ENCODE measurements around the gene PRSS2. TPM values are rescaled to one million over a fixed set of nuclear protein-coding genes. Genes with fewer than 3 reads are reported as not detected.

Gene PRSS2
- total and polyA plus RNA-seq, 2 donors (not counting 1 experiment from before 2014, with no cell fraction given) = not detected

GRCh38 chr7:142805350-142806021, 34.7 kb downstream of the PRSS2 start:
- H3K9ac ChIP-seq (ENCODE audit: insufficient read depth, low read length) = no peak overlapping the region
- H3K4me1 ChIP-seq (ENCODE audit: control insufficient read depth, extremely low read depth, insufficient read depth, low read length) = no peaks in the 10 kb centered on the region
- no peak overlapping the region for H3K4me3 ChIP-seq (replicated peaks in 1 of 4; ENCODE audit: control extremely low read depth in 1 of 4, insufficient read depth in 1 of 4, low read depth in 3 of 4, low read length in 4 of 4)
- no peaks in the 10 kb centered on the region for H3K36me3 ChIP-seq (ENCODE audit: control insufficient read depth, insufficient read depth, low read length)
- H2AFZ ChIP-seq (ENCODE audit: low read length) = no peak overlapping the region
- no peaks in the 10 kb centered on the region for H4K20me1 ChIP-seq (ENCODE audit: control insufficient read depth, extremely low read depth, insufficient read depth, low read length)
- TF ChIP-seq EZH2 (IDR thresholded peaks at IDR 0.05; ENCODE audit: low read length, missing control alignments) (no peak), CTCF (conservative IDR thresholded peaks at IDR 0.05 in 1 of 2, IDR thresholded peaks at IDR 0.05 in 1 of 2; ENCODE audit: low read depth in 1 of 2, low read length in 2 of 2) (no peak)
- H3K27me3 ChIP-seq (ENCODE audit: control insufficient read depth, insufficient read depth, low read length) = no peaks in the 10 kb centered on the region
- H3K27ac ChIP-seq (ENCODE audit: insufficient read depth, low read length) = no peak overlapping the region
- H3K4me2 ChIP-seq (ENCODE audit: extremely low read depth, insufficient read depth, low read length) = no peak overlapping the region
- no peaks in the 10 kb centered on the region for H3K9me3 ChIP-seq (ENCODE audit: control insufficient read depth, insufficient read depth, low read depth, low read length)
- DNase-seq (ENCODE audit: low read depth in 2 of 2) = no peak
- no peaks in the 10 kb centered on the region for H3K79me2 ChIP-seq (ENCODE audit: control insufficient read depth, insufficient read depth, low read length)

DNA sequence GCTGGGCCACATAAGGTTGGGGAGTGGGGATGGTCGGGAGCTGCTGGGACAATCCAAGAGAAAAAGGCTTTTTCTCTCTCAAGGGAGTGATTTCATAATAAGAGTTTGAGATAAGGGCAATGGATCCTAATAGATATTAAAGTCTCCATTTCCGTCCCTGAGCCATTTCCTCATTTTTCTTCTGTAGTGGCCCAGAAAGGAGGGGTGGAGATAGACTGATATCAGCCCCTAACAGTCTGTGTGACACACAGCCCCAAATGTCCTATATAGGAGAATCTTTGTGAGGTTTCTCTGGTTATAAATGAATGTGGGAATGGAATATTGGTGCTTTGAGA, 35.2 kb downstream of the PRSS2 start:
- no peaks in the 10 kb centered on the region for H3K9me3 ChIP-seq (ENCODE audit: control insufficient read depth, insufficient read depth, low read depth, low read length)
- H3K27me3 ChIP-seq (ENCODE audit: control insufficient read depth, insufficient read depth, low read length) = no peaks in the 10 kb centered on the region
- no peak overlapping the region for H3K4me3 ChIP-seq (replicated peaks in 1 of 4; ENCODE audit: control extremely low read depth in 1 of 4, insufficient read depth in 1 of 4, low read depth in 3 of 4, low read length in 4 of 4)
- no peaks in the 10 kb centered on the region for H4K20me1 ChIP-seq (ENCODE audit: control insufficient read depth, extremely low read depth, insufficient read depth, low read length)
- H3K9ac ChIP-seq (ENCODE audit: insufficient read depth, low read length) = no peak overlapping the region
- no peak overlapping the region for H3K27ac ChIP-seq (ENCODE audit: insufficient read depth, low read length)
- no peaks in the 10 kb centered on the region for H3K36me3 ChIP-seq (ENCODE audit: control insufficient read depth, insufficient read depth, low read length)
- no peaks in the 10 kb centered on the region for H3K4me1 ChIP-seq (ENCODE audit: control insufficient read depth, extremely low read depth, insufficient read depth, low read length)
- no peak for DNase-seq (ENCODE audit: low read depth in 2 of 2)
- H2AFZ ChIP-seq (ENCODE audit: low read length) = no peak overlapping the region
- no peak overlapping the region for H3K4me2 ChIP-seq (ENCODE audit: extremely low read depth, insufficient read depth, low read length)
- no peaks in the 10 kb centered on the region for H3K79me2 ChIP-seq (ENCODE audit: control insufficient read depth, insufficient read depth, low read length)
- no peak for TF ChIP-seq CTCF (conservative IDR thresholded peaks at IDR 0.05 in 1 of 2, IDR thresholded peaks at IDR 0.05 in 1 of 2; ENCODE audit: low read depth in 1 of 2, low read length in 2 of 2)
- TF ChIP-seq EZH2 (IDR thresholded peaks at IDR 0.05; ENCODE audit: low read length, missing control alignments) = no peak

DNA sequence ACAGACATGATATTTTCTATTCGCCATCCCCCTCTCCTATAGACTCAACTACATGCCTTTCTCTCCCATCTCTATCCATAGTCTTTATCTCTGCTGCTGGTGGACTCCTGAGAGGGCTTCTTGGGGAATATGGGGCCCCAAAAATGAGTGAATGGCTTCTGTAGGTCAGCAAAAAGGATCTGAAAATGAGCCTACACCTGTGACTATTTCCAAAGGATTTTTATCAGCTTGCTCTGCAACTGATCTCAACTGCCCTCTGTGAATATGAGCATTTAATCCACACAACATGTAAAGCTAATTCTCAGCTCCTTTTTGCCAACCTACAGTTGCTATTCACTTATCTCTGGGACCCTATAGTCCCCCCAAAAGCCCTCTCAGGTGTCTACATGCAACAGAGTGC, 36.2 kb downstream of the PRSS2 start:
- Histone ChIP-seq H3K9ac (ENCODE audit: insufficient read depth, low read length) (no peak overlapping the region), H3K79me2 (ENCODE audit: control insufficient read depth, insufficient read depth, low read length) (no peaks in the 10 kb centered on the region), H3K27ac (ENCODE audit: insufficient read depth, low read length) (no peak overlapping the region), H4K20me1 (ENCODE audit: control insufficient read depth, extremely low read depth, insufficient read depth, low read length) (no peaks in the 10 kb centered on the region), H2AFZ (ENCODE audit: low read length) (no peak overlapping the region), H3K4me1 (ENCODE audit: control insufficient read depth, extremely low read depth, insufficient read depth, low read length) (no peaks in the 10 kb centered on the region), H3K36me3 (ENCODE audit: control insufficient read depth, insufficient read depth, low read length) (no peaks in the 10 kb centered on the region), H3K9me3 (ENCODE audit: control insufficient read depth, insufficient read depth, low read depth, low read length) (no peaks in the 10 kb centered on the region), H3K4me2 (ENCODE audit: extremely low read depth, insufficient read depth, low read length) (no peak overlapping the region), H3K27me3 (ENCODE audit: control insufficient read depth, insufficient read depth, low read length) (no peaks in the 10 kb centered on the region), H3K4me3 (replicated peaks in 1 of 4; ENCODE audit: control extremely low read depth in 1 of 4, insufficient read depth in 1 of 4, low read depth in 3 of 4, low read length in 4 of 4) (no peak overlapping the region)
- DNase-seq (ENCODE audit: low read depth in 2 of 2) = no peak
- TF ChIP-seq EZH2 (IDR thresholded peaks at IDR 0.05; ENCODE audit: low read length, missing control alignments) (no peak), CTCF (conservative IDR thresholded peaks at IDR 0.05 in 1 of 2, IDR thresholded peaks at IDR 0.05 in 1 of 2; ENCODE audit: low read depth in 1 of 2, low read length in 2 of 2) (no peak)
